ENCODE data around the gene CFAP61.

Gene CFAP61

GRCh38 chr20:20031790-20032189, 20.5 kb upstream of the CFAP61 start:
- DNase-seq (ENCODE audit: low read depth, low spot score): no peak

- DNase-seq (ENCODE audit: low read depth, low spot score): no peak
Observed at GRCh38 chr20:20034486-20034885, 17.8 kb upstream of the CFAP61 start.

GRCh38 chr20:20036756-20037155, 15.6 kb upstream of the CFAP61 start:
- no peak for DNase-seq (ENCODE audit: low read depth, low spot score)

GRCh38 chr20:20037960-20038359, 14.4 kb upstream of the CFAP61 start:
- DNase-seq (ENCODE audit: low read depth, low spot score): peak; percentile 47

GRCh38 chr20:20038586-20038985, 13.7 kb upstream of the CFAP61 start:
- DNase-seq (ENCODE audit: low read depth, low spot score): no peak

- no peak for DNase-seq (ENCODE audit: low read depth, low spot score)
Observed at GRCh38 chr20:20039752-20040387, 12.5 kb upstream of the CFAP61 start.

- DNase-seq (ENCODE audit: low read depth, low spot score): no peak
Observed at GRCh38 chr20:20051767-20052073, 612 bp upstream of the CFAP61 start.

- no peak for DNase-seq (ENCODE audit: low read depth, low spot score)
Observed at GRCh38 chr20:20060234-20060998, 8.1 kb downstream of the CFAP61 start.

- no peak for DNase-seq (ENCODE audit: low read depth, low spot score)
Observed at GRCh38 chr20:20063941-20064702, 11.8 kb downstream of the CFAP61 start.

- DNase-seq (ENCODE audit: low read depth, low spot score): no peak
Observed at GRCh38 chr20:20065361-20065760, 13.0 kb downstream of the CFAP61 start.

GRCh38 chr20:20070871-20071726, 18.8 kb downstream of the CFAP61 start:
- DNase-seq (ENCODE audit: low read depth, low spot score): no peak

- DNase-seq (ENCODE audit: low read depth, low spot score): no peak
Observed at GRCh38 chr20:20073801-20074371, 21.6 kb downstream of the CFAP61 start.

GRCh38 chr20:20075032-20075431, 22.7 kb downstream of the CFAP61 start:
- no peak for DNase-seq (ENCODE audit: low read depth, low spot score)

- peak; percentile 19 for DNase-seq (ENCODE audit: low read depth, low spot score)
Observed at GRCh38 chr20:20076297-20077065, 24.1 kb downstream of the CFAP61 start.

- DNase-seq (ENCODE audit: low read depth, low spot score): no peak
Observed at GRCh38 chr20:20078041-20078440, 25.7 kb downstream of the CFAP61 start.

- DNase-seq (ENCODE audit: low read depth, low spot score): no peak
Observed at GRCh38 chr20:20079102-20079784, 26.9 kb downstream of the CFAP61 start.

GRCh38 chr20:20083807-20084206, 31.5 kb downstream of the CFAP61 start:
- peak; percentile 40 for DNase-seq (ENCODE audit: low read depth, low spot score)

- no peak for DNase-seq (ENCODE audit: low read depth, low spot score)
Observed at GRCh38 chr20:20084296-20084752, 32.0 kb downstream of the CFAP61 start.

GRCh38 chr20:20085071-20085470, 32.7 kb downstream of the CFAP61 start:
- no peak for DNase-seq (ENCODE audit: low read depth, low spot score)

- DNase-seq (ENCODE audit: low read depth, low spot score): peak; percentile 8
Observed at GRCh38 chr20:20085812-20086211, 33.5 kb downstream of the CFAP61 start.
